HepG2 (cell line): Measurements from ENCODE around the gene PRKCE. TPM values are rescaled to one million over a fixed set of nuclear protein-coding genes. Genes with fewer than 3 reads are reported as not detected.

Experiments used
- ARNT ChIP-seq: fragments of 450-650 bp; IDR thresholded peaks from 2 replicates; pipeline ENCODE4 v1.6.1; 2017
- CAMTA2 ChIP-seq: sonication (generic); formaldehyde crosslinking; IDR thresholded peaks from 2 replicates; pipeline ENCODE4 v1.4.0; 2020; ENCODE audit warnings: mild to moderate bottlenecking, missing genetic modification reagents, borderline replicate concordance
- FOXA3 ChIP-seq: IDR thresholded peaks from 2 replicates; pipeline ENCODE4 v1.6.1; 2016; ENCODE audit warnings: missing genetic modification reagents, missing compliant biosample characterization
- GTF3A ChIP-seq: sonication (generic); formaldehyde crosslinking; conservative IDR thresholded peaks from 2 replicates; pipeline ENCODE4 v1.4.0; 2020; ENCODE audit warnings: mild to moderate bottlenecking, missing genetic modification reagents
- HOXA9 ChIP-seq: sonication (generic); formaldehyde crosslinking; IDR thresholded peaks from 2 replicates; pipeline ENCODE4 v1.8.1; 2022; ENCODE audit warnings: missing genetic modification reagents, mild to moderate bottlenecking, moderate library complexity, borderline replicate concordance
- ISL2 ChIP-seq: sonication (generic); formaldehyde crosslinking; IDR thresholded peaks from 2 replicates; pipeline ENCODE4 v1.5.0; 2020; ENCODE audit warnings: missing genetic modification reagents
- KAT8 ChIP-seq: IDR thresholded peaks from 2 replicates; pipeline ENCODE4 v1.6.1; 2016; ENCODE audit warnings: missing genetic modification reagents, missing compliant biosample characterization
- NCOA1 ChIP-seq: sonication (generic); formaldehyde crosslinking; IDR thresholded peaks from 2 replicates; pipeline ENCODE4 v1.9.0; 2021; ENCODE audit warnings: missing genetic modification reagents
- NFATC3 ChIP-seq: sonication (generic); formaldehyde crosslinking; IDR thresholded peaks from 2 replicates; pipeline ENCODE4 v1.5.1; 2020; ENCODE audit warnings: mild to moderate bottlenecking, missing genetic modification reagents
- PITX1 ChIP-seq: sonication (generic); formaldehyde crosslinking; IDR thresholded peaks from 2 replicates; pipeline ENCODE4 v1.5.1; 2020; ENCODE audit warnings: mild to moderate bottlenecking, missing genetic modification reagents
- RNF2 ChIP-seq: fragments of 450-650 bp; conservative IDR thresholded peaks from 2 replicates; pipeline ENCODE4 v1.6.1; 2016; ENCODE audit warnings: low read depth
- SIX4 ChIP-seq: sonication (generic); formaldehyde crosslinking; IDR thresholded peaks from 2 replicates; pipeline ENCODE4 v1.4.0; 2020; ENCODE audit warnings: missing genetic modification reagents
- SOX6 ChIP-seq, 2 experiments: fragments of 450-650 bp in 1 of 2; sonication (generic) in 1 of 2; formaldehyde crosslinking in 1 of 2; IDR thresholded peaks; 2 replicates each; pipeline versions ENCODE4 v1.4.0 to v1.6.1; 2017 to 2020; ENCODE audit warnings: antibody characterized with exemption in 1 of 2, mild to moderate bottlenecking in 1 of 2, missing genetic modification reagents in 1 of 2
- SRF ChIP-seq: IDR thresholded peaks from 2 replicates; pipeline ENCODE4 v1.6.1; 2011; ENCODE audit warnings: mild to moderate bottlenecking, low read depth, low read length, moderate library complexity
- TSC22D2 ChIP-seq: sonication (generic); formaldehyde crosslinking; IDR thresholded peaks from 2 replicates; pipeline ENCODE4 v1.5.1; 2020; ENCODE audit warnings: missing genetic modification reagents, mild to moderate bottlenecking, borderline replicate concordance
- ZNF224 ChIP-seq: sonication (generic); formaldehyde crosslinking; IDR thresholded peaks from 2 replicates; pipeline ENCODE4 v1.5.0; 2020; ENCODE audit warnings: mild to moderate bottlenecking, missing genetic modification reagents
- ZNF296 ChIP-seq: sonication (generic); formaldehyde crosslinking; conservative IDR thresholded peaks from 2 replicates; pipeline ENCODE4 v1.5.0; 2020; ENCODE audit warnings: mild to moderate bottlenecking, missing genetic modification reagents
- ZNF703 ChIP-seq: sonication (generic); formaldehyde crosslinking; IDR thresholded peaks from 2 replicates; pipeline ENCODE4 v1.5.1; 2020; ENCODE audit warnings: missing genetic modification reagents, mild to moderate bottlenecking, moderate library complexity, borderline replicate concordance
- ZNF713 ChIP-seq: sonication (generic); formaldehyde crosslinking; IDR thresholded peaks from 2 replicates; pipeline ENCODE4 v1.4.0; 2020; ENCODE audit warnings: mild to moderate bottlenecking, missing genetic modification reagents
- ZNF83 ChIP-seq: sonication (generic); formaldehyde crosslinking; IDR thresholded peaks from 2 replicates; pipeline ENCODE4 v1.4.0; 2020; ENCODE audit warnings: missing genetic modification reagents, mild to moderate bottlenecking, borderline replicate concordance
- ZSCAN31 ChIP-seq: sonication (generic); formaldehyde crosslinking; IDR thresholded peaks from 2 replicates; pipeline ENCODE4 v1.5.0; 2020; ENCODE audit warnings: low read depth, mild to moderate bottlenecking, missing genetic modification reagents
- polyA plus RNA-seq, 8 experiments: library from polyadenylated mRNA; depleted of rRNA in 3 of 8; stranded (reverse) in 7 of 8; unstranded in 1 of 8; fragments of >200 nt; fragmentation: Illumina TruSeq in 4 of 8; extraction: Trizol in 4 of 8; gene quantifications; 2 replicates each; pipeline versions ENCODE4 v1.2.1 to v1.2.3, GENCODE V29; 2011 to 2016; ENCODE audit warnings: low read depth in 4 of 8, missing spikeins in 1 of 8, mixed read lengths in 1 of 8; ENCODE audit not compliant: insufficient read depth in 1 of 8
- total RNA-seq, 5 experiments: library from RNA; depleted of rRNA; stranded (reverse); fragments of >200 nt; fragmentation: Illumina TruSeq; extraction: Trizol; gene quantifications; 2 replicates each; pipeline ENCODE4 v1.2.3, GENCODE V29; 2016; ENCODE audit warnings: low read depth in 1 of 5
- TF ChIP-seq, protein P1 (sequence below): sonication (generic); formaldehyde crosslinking; IDR thresholded peaks from 2 replicates; pipeline ENCODE4 v1.4.0; 2020; ENCODE audit warnings: mild to moderate bottlenecking, missing genetic modification reagents
- TF ChIP-seq, protein P2 (sequence below): sonication (generic); formaldehyde crosslinking; IDR thresholded peaks from 2 replicates; pipeline ENCODE4 v1.4.0; 2020; ENCODE audit warnings: missing genetic modification reagents
- TF ChIP-seq, protein P3 (sequence below), 2 experiments: fragments of 450-650 bp in 1 of 2; sonication (generic) in 1 of 2; formaldehyde crosslinking; IDR thresholded peaks; 2 replicates each; pipeline versions ENCODE4 v1.5.0 to v1.8.0; 2020 to 2022; ENCODE audit warnings: mild to moderate bottlenecking in 1 of 2, missing genetic modification reagents in 1 of 2
- TF ChIP-seq, protein P4 (sequence below): sonication (generic); formaldehyde crosslinking; IDR thresholded peaks from 2 replicates; pipeline ENCODE4 v1.4.0; 2020; ENCODE audit warnings: mild to moderate bottlenecking, missing genetic modification reagents

The PRKCE gene
- total and polyA plus RNA-seq, 2 of the 13 experiments (the other 11 are each of a cell fraction or from before 2014, with no cell fraction given) = 1.0 to 3.9 TPM

DNA sequence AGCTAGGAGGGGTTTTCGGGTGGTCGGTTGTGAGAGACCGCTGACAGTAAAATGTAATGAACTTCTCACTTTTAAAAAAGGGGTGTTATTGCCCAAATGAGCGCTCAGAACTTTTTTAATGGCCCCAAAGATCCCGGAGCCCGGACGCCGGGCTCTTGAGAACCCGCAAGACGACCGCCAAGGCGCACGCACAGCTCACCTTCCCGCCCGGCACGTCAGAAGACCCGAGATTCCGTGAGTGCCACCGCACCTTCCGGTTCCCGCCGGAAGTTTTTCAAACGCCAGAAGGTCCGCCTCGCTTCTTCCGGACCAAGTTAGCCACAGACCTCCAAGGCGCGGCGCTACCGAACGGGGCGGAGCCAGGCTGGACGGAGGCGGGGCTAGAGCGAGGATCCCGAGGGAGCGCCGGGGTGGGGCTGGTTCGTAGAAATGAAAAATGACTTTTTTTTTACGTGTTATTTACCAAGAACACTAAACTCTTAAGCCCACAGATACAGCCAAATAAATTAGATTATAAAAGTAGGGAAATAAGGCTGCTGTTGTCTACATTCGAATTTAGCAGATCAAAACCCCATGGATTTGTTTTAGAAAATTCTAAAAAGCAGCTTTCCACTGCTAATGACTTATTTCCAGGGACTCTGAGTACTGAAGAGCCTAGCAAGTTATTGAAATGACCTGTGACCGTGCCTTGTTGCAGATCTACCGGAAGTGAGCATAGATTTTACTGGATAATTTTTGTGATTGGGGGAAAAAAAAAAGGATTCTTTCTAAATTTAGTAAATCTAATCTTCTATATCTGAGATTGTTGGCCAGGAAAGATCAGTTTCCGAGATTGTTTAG lies 40.2 kb upstream of the PRKCE start, which contains the start of gene SRBD1 (continued):
- TF ChIP-seq, protein P1, sequence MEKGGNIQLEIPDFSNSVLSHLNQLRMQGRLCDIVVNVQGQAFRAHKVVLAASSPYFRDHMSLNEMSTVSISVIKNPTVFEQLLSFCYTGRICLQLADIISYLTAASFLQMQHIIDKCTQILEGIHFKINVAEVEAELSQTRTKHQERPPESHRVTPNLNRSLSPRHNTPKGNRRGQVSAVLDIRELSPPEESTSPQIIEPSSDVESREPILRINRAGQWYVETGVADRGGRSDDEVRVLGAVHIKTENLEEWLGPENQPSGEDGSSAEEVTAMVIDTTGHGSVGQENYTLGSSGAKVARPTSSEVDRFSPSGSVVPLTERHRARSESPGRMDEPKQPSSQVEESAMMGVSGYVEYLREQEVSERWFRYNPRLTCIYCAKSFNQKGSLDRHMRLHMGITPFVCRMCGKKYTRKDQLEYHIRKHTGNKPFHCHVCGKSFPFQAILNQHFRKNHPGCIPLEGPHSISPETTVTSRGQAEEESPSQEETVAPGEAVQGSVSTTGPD (CRISPR knock-in tag) = 0 out of 2 replicates have a peak, but pooled peaks have one; percentile 28
- TF ChIP-seq HOXA9 (no peak), ZNF224 (CRISPR knock-in tag) (no peak), ZNF296 (CRISPR knock-in tag) (no peak), FOXA3 (CRISPR knock-in tag) (peak; percentile 59; the same call in 1 of the 2 replicates), GTF3A (CRISPR knock-in tag) (0 out of 2 replicates have a peak, but pooled peaks have one; percentile 31), CAMTA2 (CRISPR knock-in tag) (no peak), NFATC3 (CRISPR knock-in tag) (0 out of 2 replicates have a peak, but pooled peaks have one; percentile 35), ZSCAN31 (CRISPR knock-in tag) (no peak), PITX1 (CRISPR knock-in tag) (no peak), KAT8 (CRISPR knock-in tag) (peak; percentile 94), NCOA1 (no peak), SRF (no peak; the same call in 1 of the 2 replicates), RNF2 (no peak), TSC22D2 (CRISPR knock-in tag) (no peak), ZNF703 (no peak), ZNF713 (CRISPR knock-in tag) (no peak), ISL2 (CRISPR knock-in tag) (peak; percentile 33; the same call in 1 of the 2 replicates), ARNT (no peak), SIX4 (CRISPR knock-in tag) (0 out of 2 replicates have a peak, but pooled peaks have one; percentile 28), SOX6 (IDR thresholded peaks at IDR 0.05) (no peak), SOX6 (CRISPR knock-in tag; IDR thresholded peaks at IDR 0.05) (peak; percentile 55), ZNF83 (CRISPR knock-in tag) (no peak)
- TF ChIP-seq, protein P2, sequence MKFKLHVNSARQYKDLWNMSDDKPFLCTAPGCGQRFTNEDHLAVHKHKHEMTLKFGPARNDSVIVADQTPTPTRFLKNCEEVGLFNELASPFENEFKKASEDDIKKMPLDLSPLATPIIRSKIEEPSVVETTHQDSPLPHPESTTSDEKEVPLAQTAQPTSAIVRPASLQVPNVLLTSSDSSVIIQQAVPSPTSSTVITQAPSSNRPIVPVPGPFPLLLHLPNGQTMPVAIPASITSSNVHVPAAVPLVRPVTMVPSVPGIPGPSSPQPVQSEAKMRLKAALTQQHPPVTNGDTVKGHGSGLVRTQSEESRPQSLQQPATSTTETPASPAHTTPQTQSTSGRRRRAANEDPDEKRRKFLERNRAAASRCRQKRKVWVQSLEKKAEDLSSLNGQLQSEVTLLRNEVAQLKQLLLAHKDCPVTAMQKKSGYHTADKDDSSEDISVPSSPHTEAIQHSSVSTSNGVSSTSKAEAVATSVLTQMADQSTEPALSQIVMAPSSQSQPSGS (CRISPR knock-in tag) = peak; percentile 55; the same call in 1 of the 2 replicates
- TF ChIP-seq, protein P3, sequence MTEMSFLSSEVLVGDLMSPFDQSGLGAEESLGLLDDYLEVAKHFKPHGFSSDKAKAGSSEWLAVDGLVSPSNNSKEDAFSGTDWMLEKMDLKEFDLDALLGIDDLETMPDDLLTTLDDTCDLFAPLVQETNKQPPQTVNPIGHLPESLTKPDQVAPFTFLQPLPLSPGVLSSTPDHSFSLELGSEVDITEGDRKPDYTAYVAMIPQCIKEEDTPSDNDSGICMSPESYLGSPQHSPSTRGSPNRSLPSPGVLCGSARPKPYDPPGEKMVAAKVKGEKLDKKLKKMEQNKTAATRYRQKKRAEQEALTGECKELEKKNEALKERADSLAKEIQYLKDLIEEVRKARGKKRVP (CRISPR knock-in tag; IDR thresholded peaks at IDR 0.05) = no peak
- TF ChIP-seq, protein P4, sequence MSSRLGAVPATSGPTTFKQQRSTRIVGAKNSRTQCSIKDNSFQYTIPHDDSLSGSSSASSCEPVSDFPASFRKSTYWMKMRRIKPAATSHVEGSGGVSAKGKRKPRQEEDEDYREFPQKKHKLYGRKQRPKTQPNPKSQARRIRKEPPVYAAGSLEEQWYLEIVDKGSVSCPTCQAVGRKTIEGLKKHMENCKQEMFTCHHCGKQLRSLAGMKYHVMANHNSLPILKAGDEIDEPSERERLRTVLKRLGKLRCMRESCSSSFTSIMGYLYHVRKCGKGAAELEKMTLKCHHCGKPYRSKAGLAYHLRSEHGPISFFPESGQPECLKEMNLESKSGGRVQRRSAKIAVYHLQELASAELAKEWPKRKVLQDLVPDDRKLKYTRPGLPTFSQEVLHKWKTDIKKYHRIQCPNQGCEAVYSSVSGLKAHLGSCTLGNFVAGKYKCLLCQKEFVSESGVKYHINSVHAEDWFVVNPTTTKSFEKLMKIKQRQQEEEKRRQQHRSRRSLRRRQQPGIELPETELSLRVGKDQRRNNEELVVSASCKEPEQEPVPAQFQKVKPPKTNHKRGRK (CRISPR knock-in tag) = no peak
